Stimulated activated CD4-positive, alpha-beta T cell treated with anti-CD3 and anti-CD28 coated beads, Interleukin-12 subunit alpha, Interleukin-12 subunit beta, amount 100 ng/mL, for 4 hours (primary cell): ENCODE results near the gene CYP2A7.
A peak's percentile ranks its signal among the peaks of the same experiment; 100 is the strongest.
"Not testable (repeated sequence)": the region's sequence is repeated elsewhere in the genome, so short reads cannot be mapped to it uniquely, and the experiment has no call there.

Experiments used
- DNase-seq: peaks from one replicate; pipeline ENCODE4 v3.0.0-alpha.2; 2020

The CYP2A7 gene

GRCh38 chr19:40896843-40897789 lies 15.1 kb upstream of the CYP2A7 start:
- DNase-seq, result not testable (repeated sequence)

GRCh38 chr19:40896418-40896796 lies 14.4 kb upstream of the CYP2A7 start:
- no peak for DNase-seq

DNA sequence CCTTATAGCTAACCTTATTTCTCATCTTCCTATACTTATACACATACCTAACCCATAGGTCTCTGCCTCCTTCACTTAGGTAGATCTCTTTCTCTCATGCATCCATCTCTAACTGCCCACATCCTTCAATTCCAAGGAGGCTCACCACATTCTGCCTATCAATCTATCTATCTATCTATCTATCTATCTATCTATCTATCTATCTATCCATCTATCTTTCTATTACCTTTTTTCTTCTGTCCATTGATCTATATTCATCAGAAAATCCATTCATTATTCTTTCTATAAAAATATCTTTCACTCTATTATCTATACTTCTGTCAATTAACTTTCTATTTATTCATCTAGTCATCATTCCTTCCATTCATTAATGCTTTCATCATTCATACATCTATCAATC lies 11.1 kb upstream of the CYP2A7 start:
- no peak for DNase-seq

GRCh38 chr19:40889366-40889765 lies 7.3 kb upstream of the CYP2A7 start:
- no peak for DNase-seq

DNA sequence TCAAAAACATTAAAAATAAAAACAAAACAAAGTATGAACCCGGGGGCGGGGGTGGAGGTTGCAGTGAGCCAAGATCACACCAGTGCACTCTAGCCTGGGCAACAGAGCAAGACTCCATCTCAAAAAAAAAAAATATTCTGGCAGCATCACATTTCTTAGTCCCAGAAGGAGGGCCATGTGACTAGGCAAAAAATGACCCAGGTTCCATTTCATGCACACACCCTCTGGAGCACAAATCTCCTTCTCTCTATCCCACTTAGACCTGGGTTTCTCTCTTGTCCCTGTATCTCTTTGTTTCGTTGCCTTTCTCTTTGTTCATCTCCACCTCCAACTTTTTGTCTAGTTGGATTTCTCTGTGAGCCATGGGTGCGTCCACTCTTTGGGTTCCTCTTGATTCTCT lies 6.2 kb upstream of the CYP2A7 start:
- no peak for DNase-seq

GRCh38 chr19:40884187-40884931 lies 2.3 kb upstream of the CYP2A7 start:
- DNase-seq, result not testable (repeated sequence)

- DNase-seq, result not testable (repeated sequence)
Measured at GRCh38 chr19:40879349-40879748, 2.7 kb downstream of the CYP2A7 start.

- peak; percentile 83 for DNase-seq
Measured at GRCh38 chr19:40875526-40875951, 6.5 kb downstream of the CYP2A7 start.

DNA sequence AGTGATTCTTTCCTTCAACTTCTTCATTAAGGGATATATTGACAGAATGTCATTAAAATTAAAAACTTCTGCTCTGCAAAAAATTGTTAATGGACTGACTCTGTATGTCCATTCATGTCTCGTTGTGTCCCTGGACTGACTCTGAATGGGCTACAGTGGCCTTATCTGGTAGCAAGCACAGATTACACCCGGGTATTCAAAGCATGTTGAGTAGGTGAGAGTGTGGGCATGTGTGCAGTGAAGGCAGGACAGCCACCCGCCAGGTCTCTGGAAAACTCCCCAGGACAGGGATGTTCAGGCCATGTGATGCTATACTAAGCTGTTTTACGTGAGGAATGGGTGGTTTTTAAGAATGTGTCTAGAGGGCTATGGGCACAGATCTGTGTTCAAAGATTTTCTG lies 7.2 kb downstream of the CYP2A7 start:
- DNase-seq, result not testable (repeated sequence)

DNA sequence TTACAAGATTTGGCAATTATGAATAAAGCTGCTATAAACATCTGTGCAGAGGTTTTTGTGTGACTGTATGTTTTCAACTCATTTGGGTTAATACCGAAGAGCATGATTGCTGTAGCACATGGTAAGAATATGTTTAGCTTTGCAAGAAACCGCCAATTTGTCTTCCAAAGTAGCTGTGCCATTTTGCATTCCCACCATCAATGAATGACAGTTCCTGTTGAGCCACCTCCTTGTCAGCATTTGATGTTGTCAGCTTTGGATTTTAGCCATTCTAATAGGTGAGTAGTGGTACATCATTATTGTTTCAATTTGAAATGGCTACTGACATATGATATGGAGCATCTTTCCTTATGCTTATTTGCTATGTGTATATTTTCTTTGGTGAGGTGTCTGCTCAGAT lies 8.2 kb downstream of the CYP2A7 start:
- DNase-seq, result not testable (repeated sequence)

- DNase-seq, result no peak
Measured at GRCh38 chr19:40872209-40872608, 9.8 kb downstream of the CYP2A7 start.

DNA sequence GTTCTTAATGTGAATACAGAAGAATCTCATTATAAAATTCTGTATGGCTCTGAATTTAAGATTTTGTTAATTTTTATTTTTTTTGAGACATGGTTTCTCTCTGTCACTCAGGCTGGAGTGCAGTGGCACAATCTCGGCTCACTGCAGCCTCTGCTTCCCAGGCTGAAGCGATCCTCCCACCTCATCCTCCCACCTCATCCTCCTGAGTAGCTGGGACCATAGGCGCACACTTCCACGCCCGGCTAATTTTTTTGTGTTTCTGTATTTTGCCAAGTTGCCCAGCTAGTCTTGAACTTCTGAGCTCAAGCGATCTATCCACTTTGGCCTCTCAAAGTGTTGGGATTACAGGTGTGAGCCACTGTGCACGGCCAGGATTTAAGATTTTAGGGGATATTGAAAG lies 14.3 kb downstream of the CYP2A7 start:
- no peak for DNase-seq

DNA sequence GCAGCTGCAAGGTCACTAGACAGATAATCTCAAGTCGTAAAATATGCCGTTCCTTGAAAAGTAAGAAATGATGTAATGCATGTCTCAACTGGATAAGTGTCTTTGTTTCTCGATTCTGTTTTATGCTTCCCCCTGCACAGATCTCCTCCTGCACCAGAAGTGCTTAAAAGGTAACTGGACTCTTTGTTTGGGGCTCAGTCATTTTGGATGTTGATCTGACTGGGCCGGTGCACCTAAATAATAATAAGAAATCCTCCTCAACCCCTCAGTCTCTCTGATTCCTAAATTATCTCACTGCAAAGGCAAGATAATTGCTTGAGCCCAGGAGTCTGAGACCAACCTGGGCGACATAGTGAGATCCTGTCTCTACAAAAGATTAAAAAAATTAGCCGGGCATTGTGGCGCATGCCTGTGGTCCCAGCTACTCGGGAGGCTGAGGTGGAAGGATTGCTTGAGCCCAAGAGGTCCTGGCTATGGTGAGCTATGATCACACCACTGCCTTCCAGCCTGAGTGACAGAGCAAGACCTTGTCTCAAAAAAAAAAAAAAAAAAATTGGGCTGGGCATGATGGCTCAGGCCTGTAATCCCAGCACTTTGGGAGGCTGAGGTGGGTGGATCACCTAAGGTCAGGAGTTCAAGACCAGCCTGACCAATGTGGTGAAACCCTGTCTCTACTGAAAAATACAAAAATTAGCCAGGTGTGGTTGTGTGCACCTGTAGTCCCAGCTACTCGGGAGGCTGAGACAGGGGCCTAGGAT lies 17.1 kb downstream of the CYP2A7 start:
- DNase-seq, result not testable (repeated sequence)

DNA sequence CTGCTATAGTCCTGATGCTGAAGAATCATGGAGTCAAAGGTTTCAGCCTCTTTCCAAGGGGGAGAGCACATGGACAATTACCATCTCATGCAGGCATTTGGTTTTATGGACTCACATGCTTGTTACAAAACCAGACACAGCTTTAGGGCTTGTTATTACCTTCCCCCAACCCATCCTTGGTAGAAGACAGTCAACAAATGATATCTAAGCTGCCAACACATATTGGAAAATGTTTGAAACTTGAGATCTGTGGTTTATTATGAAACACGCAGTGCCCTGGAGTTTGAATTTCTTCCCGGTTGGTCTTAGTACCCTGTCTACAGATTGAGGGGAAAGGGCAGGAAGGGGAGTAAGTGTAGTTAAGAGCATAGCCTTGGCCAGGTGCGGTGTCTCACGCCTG lies 19.2 kb downstream of the CYP2A7 start:
- DNase-seq, result no peak

GRCh38 chr19:40862333-40862732 lies 19.7 kb downstream of the CYP2A7 start:
- no peak for DNase-seq

- DNase-seq, result no peak
Measured at GRCh38 chr19:40858109-40858508, 23.9 kb downstream of the CYP2A7 start.

DNA sequence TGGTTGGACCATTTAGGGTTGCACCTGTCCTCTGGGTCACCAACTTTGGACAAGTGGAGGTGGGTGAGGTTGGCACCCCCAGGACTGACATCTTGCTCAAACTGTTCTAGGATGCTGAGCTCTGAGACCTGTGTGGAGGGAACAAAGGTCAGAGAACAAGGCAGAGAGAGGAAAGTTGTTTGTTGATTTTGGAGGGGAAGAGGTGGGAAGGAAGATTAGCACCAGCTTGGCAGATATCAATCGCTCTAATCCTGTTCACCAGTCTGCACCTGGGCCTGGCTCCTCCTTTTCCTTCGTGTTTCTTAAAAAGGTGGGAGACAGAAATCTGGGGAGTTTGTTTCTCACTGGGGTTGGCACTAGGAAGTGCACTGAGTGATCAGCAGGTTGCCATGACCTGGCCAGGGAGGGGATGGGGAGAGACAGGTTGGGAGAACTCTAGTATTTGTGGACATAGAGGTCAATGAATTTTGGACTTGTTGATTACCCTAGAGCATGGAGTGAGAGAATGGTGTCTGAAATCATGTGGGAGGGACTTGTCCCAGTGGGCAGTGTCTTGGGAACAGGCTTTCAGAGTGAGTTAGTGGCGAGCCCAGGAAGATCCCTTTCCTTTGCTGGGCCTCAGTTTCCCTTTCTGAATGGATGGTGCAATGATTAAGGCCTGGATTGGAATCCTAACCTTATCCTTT lies 29.4 kb downstream of the CYP2A7 start:
- DNase-seq, result not testable (repeated sequence)

DNA sequence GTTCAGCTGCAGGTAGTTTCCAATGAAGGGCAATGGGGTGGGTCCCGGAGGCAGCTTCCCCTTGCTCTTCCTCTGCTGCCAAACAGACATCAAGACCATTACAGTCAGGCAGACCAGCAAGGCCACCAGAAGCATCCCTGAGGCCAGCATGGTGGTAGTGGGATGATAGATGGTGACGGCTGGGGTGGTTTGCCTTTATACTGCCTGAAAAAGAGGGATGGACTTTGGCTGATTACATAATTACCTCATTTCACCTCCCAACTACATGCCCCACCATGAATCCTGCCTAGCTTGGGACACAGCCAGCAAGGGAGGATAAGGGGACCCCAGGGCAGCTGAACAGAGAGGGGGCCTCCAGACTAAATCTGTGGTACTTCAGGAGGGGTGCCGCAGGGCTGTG lies 31.8 kb downstream of the CYP2A7 start, which contains the start of gene CYP2A6:
Gene CYP2A6 (minus strand): TSS at position 171 of the 400 bp plus-strand sequence. CDS start 21 bp downstream, at position 150.
- not testable (repeated sequence) for DNase-seq

DNA sequence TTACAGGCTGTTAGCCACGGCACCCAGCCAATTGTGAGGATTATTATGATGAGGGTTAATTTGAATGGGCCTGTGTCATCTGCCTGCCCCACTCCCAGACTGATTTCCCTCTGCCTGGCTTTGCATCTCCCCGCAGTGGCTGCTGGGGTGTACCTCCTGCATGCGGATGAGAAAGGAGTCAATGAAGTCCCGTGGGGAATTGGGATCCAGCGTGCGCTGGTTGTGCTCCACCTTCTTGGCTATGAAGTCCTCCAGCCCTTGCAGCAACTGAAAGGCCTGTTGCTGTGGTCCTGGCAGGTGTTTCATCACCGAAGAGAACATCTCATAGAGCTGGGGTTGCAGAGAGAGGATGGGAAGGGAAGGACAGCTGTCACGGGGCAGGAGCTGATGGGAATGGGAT lies 35.3 kb downstream of the CYP2A7 start:
- DNase-seq, result not testable (repeated sequence)

DNA sequence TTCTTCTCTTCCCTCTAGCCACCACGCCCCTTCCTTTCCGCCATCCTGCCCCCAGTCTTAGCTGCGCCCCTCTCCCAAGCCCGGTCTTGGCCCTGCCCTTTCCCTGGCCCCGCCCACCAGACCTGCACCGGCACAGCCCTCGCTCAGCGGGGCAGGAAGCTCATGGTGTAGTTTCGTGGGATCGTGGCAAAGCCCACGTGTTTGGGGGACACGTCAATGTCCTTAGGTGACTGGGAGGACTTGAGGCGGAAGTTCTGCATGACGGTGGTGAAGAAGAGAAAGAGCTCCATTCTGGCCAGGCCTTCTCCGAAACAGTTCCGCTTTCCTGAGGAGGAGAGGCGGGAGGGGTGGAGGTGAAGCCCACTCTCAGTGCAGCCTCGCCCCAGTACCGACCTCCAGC lies 38.4 kb downstream of the CYP2A7 start:
- peak; percentile 67 for DNase-seq

DNA sequence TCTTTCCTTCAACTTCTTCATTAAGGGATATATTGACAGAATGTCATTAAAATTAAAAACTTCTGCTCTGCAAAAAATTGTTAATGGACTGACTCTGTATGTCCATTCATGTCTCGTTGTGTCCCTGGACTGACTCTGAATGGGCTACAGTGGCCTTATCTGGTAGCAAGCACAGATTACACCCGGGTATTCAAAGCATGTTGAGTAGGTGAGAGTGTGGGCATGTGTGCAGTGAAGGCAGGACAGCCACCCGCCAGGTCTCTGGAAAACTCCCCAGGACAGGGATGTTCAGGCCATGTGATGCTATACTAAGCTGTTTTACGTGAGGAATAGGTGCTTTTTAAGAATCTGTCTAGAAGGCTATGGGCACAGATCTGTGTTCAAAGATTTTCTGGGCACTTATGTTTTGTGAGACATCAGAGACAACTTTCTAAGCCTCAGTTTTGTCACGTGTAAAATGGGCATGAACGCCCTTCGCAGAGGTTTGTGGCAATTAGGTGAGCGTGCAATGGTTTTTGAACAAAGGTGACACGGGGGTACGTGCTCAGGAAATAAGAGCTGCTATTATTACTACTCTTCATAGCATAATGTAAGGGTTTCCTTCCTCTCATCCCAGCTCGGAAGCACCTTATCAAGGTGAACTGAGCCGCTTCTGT lies 38.9 kb downstream of the CYP2A7 start:
- DNase-seq, result not testable (repeated sequence)

GRCh38 chr19:40842012-40842411 lies 40.0 kb downstream of the CYP2A7 start:
- DNase-seq, result not testable (repeated sequence)
